ENCODE results near the gene AIF1. TPM values are rescaled to one million over a fixed set of nuclear protein-coding genes. Genes with fewer than 3 reads are reported as not detected.
A peak's percentile ranks its signal among the peaks of the same experiment; 100 is the strongest.

Gene AIF1
- total RNA-seq, 4 donors from 2014 or later = 2.6 to 16.3 (median 5.8) TPM

GRCh38 chr6:31641370-31641769 lies 26.3 kb downstream of the AIF1 start:
- no peak overlapping the region for H3K4me3 ChIP-seq
- DNase-seq (ENCODE audit: low spot score in 2 of 2) = no peak
- no peaks in the 10 kb centered on the region for H3K4me1 ChIP-seq
- H3K36me3 ChIP-seq = peaks cover 98% of the 10 kb centered on the region
- no peak for TF ChIP-seq POLR2AphosphoS5 (IDR thresholded peaks at IDR 0.05)
- TF ChIP-seq CTCF (IDR thresholded peaks at IDR 0.05) = no peak
- no peak for TF ChIP-seq EP300 (IDR thresholded peaks at IDR 0.05)
- 85% methylated on average over 4 of the region's 4 CpGs for WGBS
- no peak overlapping the region for H3K27ac ChIP-seq
- no peaks in the 10 kb centered on the region for H3K9me3 ChIP-seq
- H3K27me3 ChIP-seq = no peaks in the 10 kb centered on the region

GRCh38 chr6:31642798-31643570 lies 27.9 kb downstream of the AIF1 start:
- Histone ChIP-seq H3K9me3 (no peaks in the 10 kb centered on the region), H3K36me3 (peaks cover 97% of the 10 kb centered on the region), H3K27ac (no peak overlapping the region), H3K27me3 (no peaks in the 10 kb centered on the region), H3K4me1 (no peaks in the 10 kb centered on the region), H3K4me3 (no peak overlapping the region)
- 93% methylated on average over 6 of the region's 6 CpGs for WGBS
- no peak for DNase-seq (ENCODE audit: low spot score in 2 of 2)
- no peak for TF ChIP-seq POLR2A (IDR thresholded peaks at IDR 0.05)
- no peak for TF ChIP-seq EP300 (IDR thresholded peaks at IDR 0.05)
- no peak for TF ChIP-seq CTCF (IDR thresholded peaks at IDR 0.05)

GRCh38 chr6:31643818-31644454 lies 28.9 kb downstream of the AIF1 start:
- no peaks in the 10 kb centered on the region for H3K4me1 ChIP-seq
- no peak overlapping the region for H3K27ac ChIP-seq
- TF ChIP-seq POLR2A (IDR thresholded peaks at IDR 0.05) (no peak), EP300 (IDR thresholded peaks at IDR 0.05) (no peak), POLR2AphosphoS5 (IDR thresholded peaks at IDR 0.05) (no peak), CTCF (IDR thresholded peaks at IDR 0.05) (no peak)
- H3K9me3 ChIP-seq = no peaks in the 10 kb centered on the region
- no peaks in the 10 kb centered on the region for H3K27me3 ChIP-seq
- H3K36me3 ChIP-seq = peaks cover 98% of the 10 kb centered on the region
- H3K4me3 ChIP-seq = no peak overlapping the region
- 86% methylated on average over 10 of the region's 17 CpGs for WGBS
- no peak for DNase-seq (ENCODE audit: low spot score in 2 of 2)

GRCh38 chr6:31645325-31645724 lies 30.3 kb downstream of the AIF1 start:
- H3K4me1 ChIP-seq = peaks cover under 1% of the 10 kb centered on the region
- 92% methylated on average over 9 of the region's 9 CpGs for WGBS
- H3K4me3 ChIP-seq = no peak overlapping the region
- TF ChIP-seq POLR2A (IDR thresholded peaks at IDR 0.05) (no peak), POLR2AphosphoS5 (IDR thresholded peaks at IDR 0.05) (no peak), CTCF (IDR thresholded peaks at IDR 0.05) (no peak), EP300 (IDR thresholded peaks at IDR 0.05) (no peak)
- H3K27me3 ChIP-seq = no peaks in the 10 kb centered on the region
- no peak for DNase-seq (ENCODE audit: low spot score in 2 of 2)
- H3K27ac ChIP-seq = no peak overlapping the region
- H3K36me3 ChIP-seq = peaks cover 91% of the 10 kb centered on the region
- no peaks in the 10 kb centered on the region for H3K9me3 ChIP-seq

- Histone ChIP-seq H3K27ac (peak overlapping the region; percentile 99), H3K4me1 (peaks cover 25% of the 10 kb centered on the region), H3K9me3 (no peaks in the 10 kb centered on the region), H3K27me3 (no peaks in the 10 kb centered on the region), H3K36me3 (peaks cover 32% of the 10 kb centered on the region), H3K4me3 (peak overlapping the region; percentile 78)
- WGBS = 3% methylated on average over 18 of the region's 29 CpGs
- peak in 1 of 2 donors; percentile 90 for DNase-seq (ENCODE audit: low spot score in 2 of 2)
- TF ChIP-seq CTCF (IDR thresholded peaks at IDR 0.05) (no peak), POLR2AphosphoS5 (IDR thresholded peaks at IDR 0.05) (peak in 2 of 3 donors; percentile 4 to 8)
Observed at GRCh38 chr6:31651602-31652191, 36.7 kb downstream of the AIF1 start.
